Measurements from ENCODE around the gene MIB2. TPM values are rescaled to one million over a fixed set of nuclear protein-coding genes. Genes with fewer than 3 reads are reported as not detected.

MIB2 gene
- total RNA-seq, 1 experiment from 2014 or later: 13.9 TPM

GRCh38 chr1:1598051-1598719, 17.1 kb upstream of the MIB2 start:
- no peak for DNase-seq (ENCODE audit: low spot score)

GRCh38 chr1:1598720-1599029, 16.6 kb upstream of the MIB2 start:
- no peak for DNase-seq (ENCODE audit: low spot score)

- DNase-seq (ENCODE audit: low spot score): no peak
Measured at GRCh38 chr1:1599030-1599934, 16.0 kb upstream of the MIB2 start.

DNA sequence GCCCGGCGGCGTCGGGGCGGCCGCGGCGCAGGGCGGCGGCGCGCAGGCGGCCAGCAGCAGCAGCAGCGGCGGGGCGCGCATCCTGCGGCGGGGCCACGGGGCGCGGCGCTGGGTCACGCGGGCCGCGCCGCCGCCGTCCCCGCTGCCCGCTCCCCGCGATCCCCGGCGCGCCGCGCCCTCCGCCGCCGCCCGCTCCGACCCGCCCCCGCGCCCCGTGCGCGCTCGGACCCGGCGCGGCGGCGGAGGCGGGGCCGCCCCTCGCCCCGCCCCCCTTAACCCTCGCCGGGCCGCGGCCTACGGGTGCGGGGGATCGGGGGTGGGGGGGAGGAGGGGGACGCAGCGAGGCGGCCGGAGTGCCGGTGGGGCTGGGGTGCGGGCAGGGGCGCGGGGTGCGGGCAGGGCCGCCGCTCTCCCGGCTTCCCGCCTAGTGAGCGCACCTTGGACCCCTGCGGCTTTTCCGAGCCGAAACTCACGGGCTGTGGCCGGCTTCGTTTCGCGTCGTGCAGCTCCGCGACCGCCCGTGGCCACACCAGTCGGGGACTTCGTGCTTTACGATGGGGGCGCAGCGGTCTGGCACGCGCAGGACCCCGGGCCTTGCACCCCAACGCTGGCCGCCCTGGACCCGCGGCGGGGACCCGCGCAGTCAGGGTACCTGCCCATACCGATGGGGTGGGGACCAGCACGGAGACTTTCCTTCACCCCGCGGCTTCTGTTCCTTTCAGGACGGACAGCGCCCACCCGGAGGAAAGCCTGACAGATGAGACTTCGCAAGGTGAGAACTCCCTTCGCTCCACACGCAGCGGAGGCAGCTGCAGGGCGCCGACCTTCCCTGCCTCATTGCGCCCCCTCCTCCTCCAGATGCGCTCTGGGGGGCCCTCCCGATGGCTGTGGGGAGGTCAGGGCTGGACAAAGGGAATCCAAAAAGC, 15.1 kb upstream of the MIB2 start, which contains the start of gene FNDC10:
FNDC10 (minus strand) TSS at position 201 of the 926 bp plus-strand sequence; CDS start at position 81, 120 bp downstream.
- no peak for DNase-seq (ENCODE audit: low spot score)

- no peak for DNase-seq (ENCODE audit: low spot score)
Measured at GRCh38 chr1:1600861-1601563, 14.3 kb upstream of the MIB2 start.

GRCh38 chr1:1601564-1602303, 13.6 kb upstream of the MIB2 start:
- no peak for DNase-seq (ENCODE audit: low spot score)

DNA sequence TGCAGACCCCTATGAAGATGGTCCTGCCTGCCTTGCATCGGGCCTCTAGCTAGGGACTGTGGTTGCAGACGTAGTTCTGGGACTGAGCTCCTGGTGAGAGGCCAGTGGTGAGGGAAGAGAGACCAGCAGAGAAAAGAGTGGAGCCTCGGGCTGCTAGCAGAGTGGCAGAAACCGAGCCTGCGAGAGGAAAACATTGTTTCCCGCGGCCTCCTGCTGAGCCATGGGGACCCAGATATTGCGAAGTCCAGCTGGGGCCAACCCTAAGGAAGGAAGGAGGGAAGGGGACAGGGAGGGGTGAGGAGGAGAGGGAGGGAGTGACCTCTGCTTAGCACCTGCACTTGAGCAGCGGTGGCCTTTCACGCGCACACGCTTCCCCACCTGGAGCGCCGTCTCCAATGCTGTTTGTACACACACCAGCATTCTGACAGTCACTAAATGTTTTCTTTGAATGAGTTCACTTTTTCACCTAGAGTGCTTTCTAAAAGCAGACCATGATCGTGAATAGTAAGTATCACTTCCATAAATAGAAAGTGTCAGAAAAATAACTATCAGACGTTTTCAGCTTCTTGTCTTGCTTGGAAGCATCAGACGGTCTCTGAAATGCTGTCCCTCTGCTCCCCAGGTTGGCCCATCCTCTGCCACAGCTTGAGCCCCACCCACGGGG, 12.9 kb upstream of the MIB2 start:
- no peak for DNase-seq (ENCODE audit: low spot score)

DNA sequence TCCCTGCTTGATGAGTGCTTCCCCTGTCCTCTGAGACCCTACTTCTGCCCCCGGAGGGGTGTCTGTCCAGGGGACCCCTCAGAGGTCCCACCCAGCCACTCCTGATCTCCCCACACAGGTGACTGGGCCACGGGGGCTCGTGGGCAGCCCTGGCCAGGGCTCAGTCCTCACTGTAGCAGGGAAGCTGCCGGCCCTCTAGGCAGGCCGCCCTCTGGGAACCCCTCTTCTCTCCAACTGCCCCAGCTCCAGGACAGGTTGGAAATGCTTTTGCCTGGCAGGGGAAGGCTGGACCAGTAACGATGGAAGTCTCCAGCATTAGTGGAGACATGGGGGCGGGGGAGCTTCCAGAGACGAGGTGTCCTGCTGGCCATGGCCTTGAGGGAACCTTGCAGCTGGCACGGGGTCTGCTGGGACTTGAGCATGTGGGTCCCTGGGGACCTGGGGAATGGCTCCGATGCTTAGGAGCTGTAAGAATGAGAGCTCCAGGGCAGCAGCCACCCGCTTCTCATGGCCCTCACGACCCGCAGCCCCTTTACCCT, 12.3 kb upstream of the MIB2 start:
- DNase-seq (ENCODE audit: low spot score): no peak

GRCh38 chr1:1603671-1604373, 11.5 kb upstream of the MIB2 start:
- DNase-seq (ENCODE audit: low spot score): no peak

DNA sequence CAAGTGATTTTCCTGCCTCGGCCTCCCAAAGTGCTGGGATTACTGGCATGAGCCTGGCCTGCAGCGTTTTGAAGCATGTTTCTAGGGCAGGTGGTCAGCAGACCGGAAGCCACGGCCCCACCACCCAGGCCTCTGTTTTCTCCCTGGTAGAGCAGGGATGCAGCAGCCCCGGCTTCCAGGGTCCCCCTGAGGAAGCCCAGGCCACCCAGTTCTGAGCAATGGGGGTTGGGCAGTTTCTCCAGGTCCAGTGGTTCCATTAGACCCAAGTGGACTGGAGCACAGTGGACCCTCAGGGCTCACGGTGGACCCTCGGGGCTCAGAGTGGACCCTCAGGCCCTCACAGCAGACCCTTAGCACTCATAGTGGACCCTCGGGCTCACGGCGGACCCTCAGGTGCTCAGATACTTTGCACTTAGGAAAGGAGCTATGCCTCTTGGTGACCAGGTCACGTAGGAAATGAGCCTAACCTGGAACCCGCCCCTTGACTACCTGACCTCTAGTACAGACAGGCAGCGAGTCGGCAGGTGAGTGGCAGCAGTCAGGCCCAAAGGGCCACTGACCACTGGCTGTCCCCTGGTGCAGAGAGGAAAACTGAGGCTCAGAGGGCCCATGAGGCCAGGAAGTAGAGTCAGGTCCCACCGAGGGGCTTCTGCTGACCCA, 10.8 kb upstream of the MIB2 start:
- no peak for DNase-seq (ENCODE audit: low spot score)

GRCh38 chr1:1605034-1605591, 10.2 kb upstream of the MIB2 start:
- no peak for DNase-seq (ENCODE audit: low spot score)

GRCh38 chr1:1605724-1606123, 9.6 kb upstream of the MIB2 start:
- DNase-seq (ENCODE audit: low spot score): no peak

DNA sequence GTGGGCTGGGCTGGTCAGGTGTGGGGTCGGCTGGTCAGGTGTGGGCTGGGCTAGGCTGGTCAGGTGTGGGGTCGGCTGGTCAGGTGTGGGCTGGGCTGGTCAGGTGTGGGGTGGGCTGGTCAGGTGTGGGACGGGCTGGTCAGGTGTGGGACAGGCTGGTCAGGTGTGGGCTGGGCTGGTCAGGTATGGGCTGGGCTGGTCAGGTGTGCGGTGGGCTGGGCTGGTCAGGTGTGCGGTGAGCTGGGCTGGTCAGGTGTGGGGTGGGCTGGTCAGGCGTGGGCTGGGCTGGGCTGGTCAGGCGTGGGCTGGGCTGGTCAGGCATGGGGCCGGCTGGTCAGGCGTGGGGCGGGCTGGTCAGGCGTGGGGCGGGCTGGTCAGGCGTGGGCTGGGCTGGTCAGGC, 9.1 kb upstream of the MIB2 start:
- no peak for DNase-seq (ENCODE audit: low spot score)

- DNase-seq (ENCODE audit: low spot score): no peak
Measured at GRCh38 chr1:1609822-1610485, 5.3 kb upstream of the MIB2 start.

DNA sequence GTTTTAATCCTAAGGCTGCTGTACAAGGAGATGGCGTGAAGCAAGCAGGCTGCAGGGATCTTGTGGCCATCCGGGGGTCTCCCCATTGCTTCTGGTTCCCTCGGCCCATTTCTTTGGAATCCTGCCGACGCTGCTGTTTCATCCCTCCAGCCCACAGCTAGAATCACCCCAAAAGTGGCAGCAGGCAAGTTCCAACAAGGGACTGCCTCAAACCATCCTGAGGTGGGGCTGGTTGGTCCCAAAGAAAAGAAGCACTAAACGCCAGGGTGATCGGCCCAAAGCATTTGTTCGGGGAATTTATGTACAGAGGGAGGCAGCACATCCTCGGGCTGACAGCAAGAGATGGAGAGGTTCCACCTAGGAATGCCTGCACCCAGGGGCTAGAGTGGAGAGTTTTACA, 4.5 kb upstream of the MIB2 start:
- no peak for DNase-seq (ENCODE audit: low spot score)

- DNase-seq (ENCODE audit: low spot score): no peak
Measured at GRCh38 chr1:1612104-1612400, 3.2 kb upstream of the MIB2 start.

DNA sequence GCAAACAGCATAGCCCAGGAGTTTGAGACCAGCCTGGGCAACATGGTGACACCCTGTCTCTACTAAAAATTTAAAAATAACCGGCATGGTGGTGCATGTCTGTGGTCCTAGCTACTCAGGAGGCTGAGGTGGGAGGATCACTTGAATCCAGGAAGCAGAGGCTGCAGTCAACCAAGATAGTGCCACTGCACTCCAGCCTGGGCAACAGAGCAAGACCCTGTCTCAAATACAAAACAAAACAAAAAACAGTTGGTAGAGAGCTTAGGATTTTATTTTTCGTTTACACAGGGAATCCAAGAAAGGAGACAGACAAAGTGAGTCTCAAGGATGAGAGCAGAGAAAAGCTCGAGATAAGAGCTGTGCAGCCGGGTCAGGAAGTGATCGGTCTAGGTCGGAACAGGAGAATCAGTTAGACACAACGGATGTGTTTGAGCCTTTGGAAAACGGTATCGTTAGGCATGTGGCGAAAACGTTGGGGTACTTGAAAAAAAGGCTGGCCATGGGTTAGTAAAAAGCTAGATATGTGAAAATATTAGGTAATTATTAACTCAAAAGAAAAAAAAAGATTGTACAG, 1.7 kb upstream of the MIB2 start:
- no peak for DNase-seq (ENCODE audit: low spot score)

Measured in A172 (cell line).